SH-SY5Y (cell line): ENCODE data around the gene RPL29.
A peak's percentile ranks its signal among the peaks of the same experiment; 100 is the strongest.

Experiments
- GATA2 ChIP-seq: IDR thresholded peaks from 2 replicates; pipeline ENCODE4 v1.6.1; 2011; ENCODE audit warnings: mild to moderate bottlenecking, low read depth, low read length
- GATA3 ChIP-seq: IDR thresholded peaks from 2 replicates; pipeline ENCODE4 v1.6.1; 2011; ENCODE audit warnings: low read depth, mild to moderate bottlenecking, low read length, moderate library complexity

DNA sequence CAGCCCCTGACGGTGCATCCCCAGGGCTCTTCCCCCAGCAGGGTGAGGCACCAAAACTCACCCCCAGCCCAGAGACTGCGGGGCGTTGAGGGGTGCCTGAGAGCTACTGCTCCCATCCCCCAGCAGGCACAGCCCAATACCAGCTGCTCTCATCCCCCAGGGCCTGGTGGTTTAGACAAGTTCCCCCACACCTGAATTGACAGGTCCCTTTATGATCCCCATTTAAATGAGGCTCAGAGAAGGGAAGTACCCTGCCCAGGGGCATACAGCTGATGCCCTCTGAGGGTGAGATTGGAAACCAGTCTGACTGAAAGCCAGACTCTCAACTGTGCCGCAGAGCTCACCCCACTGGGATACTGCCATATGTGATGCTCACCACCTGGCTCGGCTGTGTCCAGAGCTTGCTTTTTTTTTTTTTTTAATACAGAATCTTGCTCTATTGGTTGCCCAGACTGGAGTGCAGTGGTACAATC lies 40.6 kb upstream of the RPL29 start:
- TF ChIP-seq GATA2, result peak; percentile 19; the same call in 1 of the 2 replicates
- no peak for TF ChIP-seq GATA3
